BLaER1 (cell line): ENCODE results near the gene FAM110C.
A peak's percentile ranks its signal among the peaks of the same experiment; 100 is the strongest.

Experiments used
- H3K27ac ChIP-seq: shearing (Covaris generic); formaldehyde crosslinking; 2 replicates; pipeline ENCODE4 v1.8.1; 2022
- H3K27me3 ChIP-seq: shearing (Covaris generic); formaldehyde crosslinking; 2 replicates; pipeline ENCODE4 v1.8.1; 2022
- H3K36me3 ChIP-seq: shearing (Covaris generic); formaldehyde crosslinking; 2 replicates; pipeline ENCODE4 v1.8.1; 2022
- H3K4me1 ChIP-seq: shearing (Covaris generic); formaldehyde crosslinking; 2 replicates; pipeline ENCODE4 v1.8.1; 2022
- H3K4me2 ChIP-seq: shearing (Covaris generic); formaldehyde crosslinking; 2 replicates; pipeline ENCODE4 v1.8.1; 2022
- H3K4me3 ChIP-seq: shearing (Covaris generic); formaldehyde crosslinking; 2 replicates; pipeline ENCODE4 v1.8.1; 2022
- H3K9ac ChIP-seq: shearing (Covaris generic); formaldehyde crosslinking; 2 replicates; pipeline ENCODE4 v1.8.1; 2022
- H3K9me3 ChIP-seq: shearing (Covaris generic); formaldehyde crosslinking; 2 replicates; pipeline ENCODE4 v1.8.1; 2022
- H4K20me1 ChIP-seq: shearing (Covaris generic); formaldehyde crosslinking; 2 replicates; pipeline ENCODE4 v1.8.1; 2022
- Cebpa-rat ChIP-seq: shearing (Covaris generic); IDR thresholded peaks from 2 replicates; pipeline ENCODE4 v1.8.1; 2022

FAM110C gene

DNA sequence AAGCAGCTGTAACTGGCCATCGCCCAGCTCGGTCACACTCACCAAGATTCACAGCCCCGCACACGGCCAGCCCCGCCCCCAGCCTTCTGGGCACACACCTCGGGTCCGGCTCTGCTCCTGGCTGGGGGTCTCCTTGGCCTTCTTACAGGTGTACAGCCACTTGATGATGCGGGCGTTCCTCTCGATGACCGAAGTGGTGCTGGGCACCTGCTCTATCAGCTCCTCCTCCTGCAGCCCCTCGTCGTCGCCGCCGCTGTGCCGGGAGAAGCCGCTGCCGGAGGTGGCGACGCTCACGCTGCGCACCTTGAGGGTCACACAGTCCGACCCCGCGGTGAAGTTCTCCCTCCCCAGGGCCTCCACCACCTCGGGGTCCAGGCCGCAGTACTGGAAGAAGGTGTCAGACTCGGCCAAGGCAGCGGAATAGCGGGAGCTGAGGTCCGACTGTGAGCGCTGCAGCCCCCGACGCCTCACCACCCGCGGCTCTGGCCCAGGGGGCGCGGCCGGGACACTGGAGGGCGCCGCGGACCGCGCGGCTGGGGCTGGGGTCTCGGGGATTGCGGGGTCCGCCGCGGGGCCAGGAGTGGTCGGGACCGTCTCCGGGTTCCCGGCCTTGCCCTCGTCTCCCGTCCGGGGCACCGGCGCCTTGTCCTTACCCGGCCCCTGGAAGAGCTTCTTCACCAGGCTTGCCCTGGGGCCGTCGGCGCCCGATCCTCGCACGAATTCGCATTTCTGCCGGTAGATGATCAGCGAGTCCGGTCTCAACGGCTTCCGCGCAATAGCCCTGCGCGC is 769 bp downstream of the FAM110C start:
- H3K27ac ChIP-seq: no peak overlapping the region
- peaks cover 24% of the 10 kb centered on the region for H3K9me3 ChIP-seq
- no peaks in the 10 kb centered on the region for H3K36me3 ChIP-seq
- peak overlapping the region; percentile 92 for H3K4me2 ChIP-seq
- no peak for TF ChIP-seq Cebpa-rat
- peaks cover 54% of the 10 kb centered on the region for H3K27me3 ChIP-seq
- H3K4me3 ChIP-seq: peak overlapping the region; percentile 73
- H3K4me1 ChIP-seq: peaks cover 21% of the 10 kb centered on the region
- peak overlapping the region; percentile 57; the same call in 1 of the 2 replicates for H3K9ac ChIP-seq
- no peaks in the 10 kb centered on the region for H4K20me1 ChIP-seq

DNA sequence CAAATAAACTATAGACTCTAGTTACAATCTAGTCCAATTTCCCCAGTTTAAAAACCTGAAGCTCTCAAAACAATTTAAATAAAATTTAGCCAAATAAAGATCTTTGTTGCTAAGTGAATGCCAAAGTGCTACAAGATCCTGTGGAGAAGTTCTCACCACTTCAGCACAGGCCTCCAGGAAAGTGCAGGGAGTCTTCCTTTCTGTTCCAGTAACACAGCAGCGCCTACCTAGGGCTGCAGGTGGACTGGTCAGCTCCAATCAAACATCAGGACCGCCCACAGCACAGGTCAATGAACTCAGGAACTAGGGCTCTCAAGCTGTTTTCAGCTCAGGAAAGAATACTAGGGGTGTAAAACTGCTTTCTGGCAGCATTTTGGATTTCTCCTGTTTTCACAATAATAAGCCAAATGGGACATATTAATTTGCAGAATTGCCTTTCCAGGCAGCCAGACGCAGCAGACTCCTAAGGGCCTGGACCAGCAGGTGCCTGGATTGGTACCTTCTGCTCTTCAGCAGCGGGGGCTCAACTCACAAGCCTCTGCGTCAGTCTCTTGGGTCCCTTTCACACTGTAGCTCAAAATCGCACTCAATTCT is 1.5 kb downstream of the FAM110C start:
- Histone ChIP-seq H3K4me1 (peaks cover 21% of the 10 kb centered on the region), H3K27ac (no peak overlapping the region), H3K9ac (no peak overlapping the region), H3K9me3 (peaks cover 24% of the 10 kb centered on the region), H4K20me1 (no peaks in the 10 kb centered on the region), H3K4me3 (peak overlapping the region; percentile 73; the same call in 1 of the 2 replicates), H3K27me3 (peaks cover 54% of the 10 kb centered on the region), H3K4me2 (0 out of 2 replicates have a peak overlapping the region, but pooled peaks have one; percentile 92), H3K36me3 (no peaks in the 10 kb centered on the region)
- TF ChIP-seq Cebpa-rat: no peak

GRCh38 chr2:42788-43187 is 3.5 kb downstream of the FAM110C start:
- Histone ChIP-seq H3K27me3 (peaks cover 51% of the 10 kb centered on the region), H3K4me3 (no peak overlapping the region), H3K9me3 (peaks cover 24% of the 10 kb centered on the region), H3K4me2 (no peak overlapping the region), H3K9ac (no peak overlapping the region), H3K36me3 (no peaks in the 10 kb centered on the region), H3K4me1 (peaks cover 21% of the 10 kb centered on the region), H4K20me1 (no peaks in the 10 kb centered on the region), H3K27ac (no peak overlapping the region)
- TF ChIP-seq Cebpa-rat: no peak

DNA sequence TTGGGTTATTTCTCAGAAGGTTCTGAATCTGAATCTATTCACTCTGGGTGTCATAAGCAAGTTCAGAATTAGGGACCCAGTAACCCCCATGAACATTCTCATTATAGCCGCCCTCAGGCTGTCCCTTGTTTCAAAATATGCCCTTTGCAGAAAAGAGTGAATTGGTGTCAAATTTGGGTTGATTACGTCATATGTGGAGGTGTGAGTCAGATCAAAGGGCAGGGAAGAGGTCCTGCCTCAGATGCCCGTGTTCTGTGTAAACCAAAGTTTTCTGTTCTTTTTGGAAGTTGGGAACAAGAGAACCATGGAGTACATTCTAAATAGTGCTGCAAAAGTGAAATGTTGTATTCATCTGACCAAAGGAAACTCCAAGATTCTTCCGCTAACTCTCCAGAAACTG is 5.8 kb downstream of the FAM110C start:
- no peak overlapping the region for H3K9ac ChIP-seq
- peaks cover 28% of the 10 kb centered on the region for H3K27me3 ChIP-seq
- H3K4me2 ChIP-seq: no peak overlapping the region
- H4K20me1 ChIP-seq: no peaks in the 10 kb centered on the region
- TF ChIP-seq Cebpa-rat: no peak
- H3K27ac ChIP-seq: no peak overlapping the region
- no peaks in the 10 kb centered on the region for H3K36me3 ChIP-seq
- H3K4me1 ChIP-seq: peaks cover 4% of the 10 kb centered on the region
- H3K9me3 ChIP-seq: peaks cover 8% of the 10 kb centered on the region
- H3K4me3 ChIP-seq: no peak overlapping the region

GRCh38 chr2:38155-38554 is 8.2 kb downstream of the FAM110C start:
- Histone ChIP-seq H3K9me3 (no peaks in the 10 kb centered on the region), H3K27me3 (peaks cover 5% of the 10 kb centered on the region), H4K20me1 (no peaks in the 10 kb centered on the region), H3K27ac (no peak overlapping the region), H3K4me2 (no peak overlapping the region), H3K4me1 (peaks cover 8% of the 10 kb centered on the region), H3K9ac (no peak overlapping the region), H3K4me3 (no peak overlapping the region), H3K36me3 (no peaks in the 10 kb centered on the region)
- no peak for TF ChIP-seq Cebpa-rat

DNA sequence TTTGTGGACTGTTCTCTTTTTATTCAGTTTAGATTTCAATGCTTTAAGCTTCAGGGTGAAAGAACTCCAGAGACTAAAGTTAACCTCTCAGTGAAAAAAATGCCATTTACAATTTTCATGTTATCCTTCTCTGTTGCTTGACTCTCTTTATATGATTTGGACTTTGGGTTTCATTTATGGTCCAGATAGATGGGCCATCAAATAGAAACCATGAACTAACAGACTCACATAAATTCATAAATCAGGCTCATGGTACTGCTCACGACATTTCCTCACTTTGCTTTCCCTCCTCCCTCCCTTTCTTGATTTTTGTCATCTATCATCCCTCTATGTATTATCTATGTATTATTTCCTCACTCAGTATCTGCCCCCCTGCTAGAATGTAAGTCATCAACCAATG is 10.0 kb downstream of the FAM110C start:
- Histone ChIP-seq H3K4me2 (no peak overlapping the region), H3K27me3 (no peaks in the 10 kb centered on the region), H3K27ac (no peak overlapping the region), H4K20me1 (no peaks in the 10 kb centered on the region), H3K36me3 (no peaks in the 10 kb centered on the region), H3K4me1 (peaks cover 8% of the 10 kb centered on the region), H3K9ac (no peak overlapping the region), H3K9me3 (no peaks in the 10 kb centered on the region), H3K4me3 (no peak overlapping the region)
- no peak for TF ChIP-seq Cebpa-rat

GRCh38 chr2:35852-36251 is 10.5 kb downstream of the FAM110C start:
- no peak overlapping the region for H3K27ac ChIP-seq

DNA sequence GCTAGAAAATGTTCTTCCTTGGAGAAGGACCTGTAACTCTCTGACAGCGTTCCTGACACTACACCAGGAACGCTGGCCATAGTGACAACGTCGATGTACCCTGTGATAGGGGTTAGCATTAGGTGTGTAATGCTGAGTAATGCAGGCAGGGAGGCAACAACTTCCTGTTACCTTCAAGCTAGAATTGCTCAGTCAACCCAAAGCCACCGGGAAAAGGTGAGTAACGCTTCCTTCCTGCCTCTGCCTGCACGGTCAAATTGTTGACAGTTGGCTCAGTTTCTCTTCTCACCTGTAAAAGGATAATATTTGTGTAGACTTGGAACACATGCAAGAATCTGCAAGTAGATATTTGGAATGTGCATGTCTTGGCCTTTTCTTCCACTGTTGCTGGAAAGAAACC is 12.7 kb downstream of the FAM110C start:
- Histone ChIP-seq H4K20me1 (no peaks in the 10 kb centered on the region), H3K36me3 (no peaks in the 10 kb centered on the region), H3K4me3 (no peak overlapping the region), H3K27ac (no peak overlapping the region), H3K27me3 (no peaks in the 10 kb centered on the region), H3K4me2 (peak overlapping the region; percentile 45), H3K9me3 (no peaks in the 10 kb centered on the region), H3K9ac (no peak overlapping the region), H3K4me1 (peaks cover 30% of the 10 kb centered on the region)
- no peak for TF ChIP-seq Cebpa-rat

More at GRCh38 chr2:35852-36251, 10.5 kb downstream of the FAM110C start:
- Histone ChIP-seq H3K4me1 (peaks cover 8% of the 10 kb centered on the region), H3K36me3 (no peaks in the 10 kb centered on the region), H3K9me3 (no peaks in the 10 kb centered on the region), H3K4me3 (no peak overlapping the region), H3K4me2 (no peak overlapping the region), H4K20me1 (no peaks in the 10 kb centered on the region), H3K9ac (no peak overlapping the region), H3K27me3 (no peaks in the 10 kb centered on the region)
- no peak for TF ChIP-seq Cebpa-rat

DNA sequence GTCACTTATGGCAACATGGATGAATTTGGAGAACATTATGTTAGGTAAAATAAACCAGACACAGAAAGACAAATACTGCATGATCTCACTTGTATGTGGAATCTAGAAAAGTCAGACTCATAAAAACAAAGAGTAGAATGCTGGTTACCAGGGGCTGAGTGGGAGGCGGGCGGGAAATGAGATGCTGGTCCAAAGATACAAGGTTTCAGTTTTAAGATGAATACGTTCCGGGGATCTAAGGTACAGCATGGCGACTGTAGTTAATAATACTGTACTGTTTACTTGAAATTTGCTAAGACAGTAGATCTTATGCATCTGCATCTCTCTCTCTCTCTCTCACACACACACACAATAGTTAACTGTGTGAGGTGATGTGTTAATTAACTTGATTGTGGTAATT is 14.2 kb downstream of the FAM110C start:
- no peaks in the 10 kb centered on the region for H3K36me3 ChIP-seq
- H3K27me3 ChIP-seq: no peaks in the 10 kb centered on the region
- H3K4me3 ChIP-seq: no peak overlapping the region
- no peaks in the 10 kb centered on the region for H4K20me1 ChIP-seq
- peaks cover 46% of the 10 kb centered on the region for H3K4me1 ChIP-seq
- H3K9ac ChIP-seq: no peak overlapping the region
- TF ChIP-seq Cebpa-rat: no peak
- H3K4me2 ChIP-seq: no peak overlapping the region
- no peak overlapping the region for H3K27ac ChIP-seq
- no peaks in the 10 kb centered on the region for H3K9me3 ChIP-seq

GRCh38 chr2:29253-29652 is 17.1 kb downstream of the FAM110C start:
- peak overlapping the region; percentile 85 for H3K4me2 ChIP-seq
- H3K9me3 ChIP-seq: no peaks in the 10 kb centered on the region
- H3K27ac ChIP-seq: peak overlapping the region; percentile 74
- no peaks in the 10 kb centered on the region for H3K36me3 ChIP-seq
- H4K20me1 ChIP-seq: no peaks in the 10 kb centered on the region
- H3K4me3 ChIP-seq: 0 out of 2 replicates have a peak overlapping the region, but pooled peaks have one; percentile 40
- H3K4me1 ChIP-seq: peaks cover 68% of the 10 kb centered on the region
- no peaks in the 10 kb centered on the region for H3K27me3 ChIP-seq
- H3K9ac ChIP-seq: peak overlapping the region; percentile 30; the same call in 1 of the 2 replicates
- no peak for TF ChIP-seq Cebpa-rat
